H9 (cell line): ENCODE data around the gene NAXD. TPM values are rescaled to one million over a fixed set of nuclear protein-coding genes. Genes with fewer than 3 reads are reported as not detected.

ENCODE experiments used
- DNase-seq: peaks from one replicate; pipeline ENCODE4 v3.0.0-alpha.2; 2017
- H2AFZ ChIP-seq: one replicate; pipeline ENCODE4 v1.6.1; 2013; ENCODE audit warnings: mild to moderate bottlenecking, low read length, control low read depth, moderate library complexity
- H2AK5ac ChIP-seq: 2 replicates; pipeline ENCODE4 v1.6.1; 2013; ENCODE audit warnings: low read length, control low read depth, mixed read lengths; ENCODE audit not compliant: insufficient read length
- H2BK120ac ChIP-seq: one replicate; pipeline ENCODE4 v1.6.1; 2013; ENCODE audit warnings: low read depth, mild to moderate bottlenecking, low read length, control low read depth, inconsistent platforms; ENCODE audit not compliant: poor library complexity, severe bottlenecking
- H2BK12ac ChIP-seq: 2 replicates; pipeline ENCODE4 v1.6.1; 2013; ENCODE audit warnings: low read length, control low read depth, mixed read lengths, low read depth; ENCODE audit not compliant: insufficient read length
- H2BK15ac ChIP-seq: 2 replicates; pipeline ENCODE4 v1.6.1; 2013; ENCODE audit warnings: low read depth, low read length, control low read depth
- H2BK20ac ChIP-seq: one replicate; pipeline ENCODE4 v1.6.1; 2013; ENCODE audit warnings: low read depth, mild to moderate bottlenecking, low read length, control low read depth, inconsistent platforms; ENCODE audit not compliant: poor library complexity, severe bottlenecking
- H2BK5ac ChIP-seq: 2 replicates; pipeline ENCODE4 v1.6.1; 2013; ENCODE audit warnings: low read length, control low read depth, mixed read lengths; ENCODE audit not compliant: insufficient read length
- H3K14ac ChIP-seq: 2 replicates; pipeline ENCODE4 v1.6.1; 2013; ENCODE audit warnings: low read length, control low read depth; ENCODE audit not compliant: insufficient read depth
- H3K18ac ChIP-seq: 2 replicates; pipeline ENCODE4 v1.6.1; 2013; ENCODE audit warnings: low read depth, mild to moderate bottlenecking, mixed read lengths, low read length, control low read depth; ENCODE audit not compliant: insufficient read length
- H3K23ac ChIP-seq: 2 replicates; pipeline ENCODE4 v1.6.1; 2013; ENCODE audit warnings: low read length, control low read depth, mixed read lengths, low read depth; ENCODE audit not compliant: insufficient read length
- H3K23me2 ChIP-seq: 2 replicates; pipeline ENCODE4 v1.6.1; 2013; ENCODE audit warnings: low read depth, mild to moderate bottlenecking, mixed read lengths, low read length, control low read depth; ENCODE audit not compliant: insufficient read length, poor library complexity, severe bottlenecking
- H3K27ac ChIP-seq: 2 replicates; pipeline ENCODE4 v1.5.1; 2013; ENCODE audit warnings: low read length, control low read depth, mixed read lengths, low read depth; ENCODE audit not compliant: insufficient read length
- H3K27me3 ChIP-seq: 2 replicates; pipeline ENCODE4 v1.6.1; 2013; ENCODE audit warnings: low read length, control low read depth, inconsistent platforms; ENCODE audit not compliant: insufficient read depth
- H3K4ac ChIP-seq: 2 replicates; pipeline ENCODE4 v1.6.1; 2013; ENCODE audit warnings: low read depth, mild to moderate bottlenecking, control low read depth, inconsistent platforms, low read length, moderate library complexity
- H3K4me1 ChIP-seq: 2 replicates; pipeline ENCODE4 v1.6.1; 2013; ENCODE audit warnings: low read length, control low read depth, inconsistent platforms; ENCODE audit not compliant: insufficient read depth
- H3K4me2 ChIP-seq: 2 replicates; pipeline ENCODE4 v1.6.1; 2013; ENCODE audit warnings: low read length, control low read depth, mixed read lengths; ENCODE audit not compliant: insufficient read length, insufficient read depth
- H3K56ac ChIP-seq: 2 replicates; pipeline ENCODE4 v1.6.1; 2013; ENCODE audit warnings: low read depth, mild to moderate bottlenecking, mixed read lengths, low read length, control low read depth; ENCODE audit not compliant: insufficient read length
- H3K79me1 ChIP-seq: 2 replicates; pipeline ENCODE4 v1.6.1; 2013; ENCODE audit warnings: low read depth, mild to moderate bottlenecking, moderate library complexity, low read length, control low read depth, inconsistent platforms; ENCODE audit not compliant: insufficient read depth, poor library complexity, severe bottlenecking
- H3K79me2 ChIP-seq: 2 replicates; pipeline ENCODE4 v1.6.1; 2013; ENCODE audit warnings: low read length, control low read depth, inconsistent platforms; ENCODE audit not compliant: insufficient read depth
- H3K9ac ChIP-seq: 2 replicates; pipeline ENCODE4 v1.6.1; 2013; ENCODE audit warnings: low read length, control low read depth, mixed read lengths; ENCODE audit not compliant: insufficient read length; ENCODE audit errors: extremely low read depth
- H3K9me3 ChIP-seq: one replicate; pipeline ENCODE4 v1.6.1; 2013; ENCODE audit warnings: low read depth, low read length, inconsistent platforms; ENCODE audit not compliant: control insufficient read depth
- H3T11ph ChIP-seq: one replicate; pipeline ENCODE4 v1.6.1; 2013; ENCODE audit warnings: mild to moderate bottlenecking, low read length, control low read depth, inconsistent platforms
- H4K20me1 ChIP-seq: one replicate; pipeline ENCODE4 v1.6.1; 2013; ENCODE audit not compliant: control insufficient read depth, insufficient read length, insufficient read depth
- H4K5ac ChIP-seq: 2 replicates; pipeline ENCODE4 v1.6.1; 2013; ENCODE audit warnings: low read depth, mild to moderate bottlenecking, mixed read lengths, low read length, control low read depth; ENCODE audit not compliant: insufficient read length
- H4K8ac ChIP-seq: replicated peaks from 2 replicates; pipeline ENCODE4 v1.6.1; 2013; ENCODE audit warnings: low read length, control low read depth, mixed read lengths, low read depth; ENCODE audit not compliant: insufficient read length
- H4K91ac ChIP-seq: 2 replicates; pipeline ENCODE4 v1.6.1; 2013; ENCODE audit warnings: low read depth, mild to moderate bottlenecking, moderate library complexity, mixed read lengths, low read length, control low read depth; ENCODE audit not compliant: insufficient read length
- H3K27ac Mint-ChIP-seq, 3 experiments: 2 replicates in 2 of 3; 3 replicates in 1 of 3; pipeline ENCODE4 v1.8.0; 2020 to 2021; ENCODE audit warnings: mixed read lengths in 3 of 3, mild to moderate bottlenecking in 1 of 3, moderate library complexity in 1 of 3
- H3K27me3 Mint-ChIP-seq: 2 replicates; pipeline ENCODE4 v1.8.0; 2021; ENCODE audit warnings: low read depth, mild to moderate bottlenecking, moderate library complexity, mixed read lengths
- H3K36me3 Mint-ChIP-seq, 3 experiments: 2 replicates in 2 of 3; 3 replicates in 1 of 3; pipeline ENCODE4 v1.8.0; 2020 to 2021; ENCODE audit warnings: low read depth in 3 of 3, mixed read lengths in 3 of 3; ENCODE audit not compliant: insufficient read depth in 1 of 3
- H3K4me1 Mint-ChIP-seq, 2 experiments: 2 replicates each; pipeline ENCODE4 v1.8.0; 2020; ENCODE audit warnings: mixed read lengths in 2 of 2
- H3K4me3 Mint-ChIP-seq, 2 experiments: 2 replicates in 1 of 2; 3 replicates in 1 of 2; pipeline ENCODE4 v1.8.0; 2020 to 2021; ENCODE audit warnings: mild to moderate bottlenecking in 2 of 2, mixed read lengths in 2 of 2, moderate library complexity in 1 of 2
- H3K9me3 Mint-ChIP-seq, 2 experiments: 2 replicates in 1 of 2; 3 replicates in 1 of 2; pipeline ENCODE4 v1.8.0; 2020; ENCODE audit warnings: mild to moderate bottlenecking in 2 of 2, mixed read lengths in 2 of 2, moderate library complexity in 1 of 2
- WGBS: extraction: QIAGEN DNeasy Blood & Tissue Kit; methylation state at CpG from one replicate; pipeline ENCODE4 v1.1.7; 2013; ENCODE audit warnings: missing lambda C conversion rate, low lambda C conversion rate, mixed read lengths; ENCODE audit not compliant: insufficient read length; ENCODE audit errors: extremely low coverage; 5-methylcytosine and 5-hydroxymethylcytosine counted together
- total RNA-seq: library from RNA; stranded (reverse); gene quantifications from 2 replicates; pipeline ENCODE4 v1.2.1, GENCODE V29; 2021
- TF ChIP-seq, protein P1 (sequence below): fragments of 200-600 bp; sonication (generic); conservative IDR thresholded peaks from 3 replicates; pipeline ENCODE4 v1.8.0; 2021; ENCODE audit warnings: antibody characterized with exemption, mild to moderate bottlenecking

The NAXD gene
- total RNA-seq, 1 experiment from 2014 or later, result 25.5 TPM

DNA sequence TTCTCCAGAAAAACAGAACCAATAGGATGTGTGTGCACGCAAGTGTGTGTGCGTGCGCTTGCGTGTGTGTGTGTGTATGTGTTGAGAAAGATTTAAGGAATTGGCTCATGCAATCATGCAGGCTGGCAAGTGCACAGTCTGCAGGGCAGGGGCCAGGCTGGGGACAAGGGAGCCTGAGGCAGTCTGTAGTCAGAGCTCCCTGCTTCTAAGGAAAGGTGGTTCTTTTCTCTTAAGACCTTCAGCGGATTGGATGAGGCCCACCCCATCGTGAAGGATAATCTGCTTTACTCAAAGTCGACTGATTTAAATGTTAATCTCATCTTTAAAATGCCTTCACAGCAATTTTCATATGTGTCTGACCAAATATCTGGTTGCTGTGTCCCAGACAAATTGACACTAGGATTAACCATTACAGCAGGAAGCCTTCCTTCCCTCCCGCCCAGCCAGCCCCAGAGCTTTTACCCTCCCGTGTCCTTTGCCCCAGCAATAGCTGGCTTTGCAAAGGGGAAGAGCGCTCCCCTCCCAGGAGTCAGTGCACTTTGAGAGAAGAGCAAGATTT is 15.0 kb upstream of the NAXD start:
- no peak overlapping the region for H3K27ac ChIP-seq
- H3K4me3 Mint-ChIP-seq, result no peak overlapping the region
- H3K18ac ChIP-seq, result no peak overlapping the region
- no peak overlapping the region for H3K14ac ChIP-seq
- WGBS, result no CpG with 5 or more reads among the region's 10 CpGs
- no peak overlapping the region for H4K5ac ChIP-seq
- H3K56ac ChIP-seq, result no peak overlapping the region
- H4K91ac ChIP-seq, result no peak overlapping the region
- peaks cover 0 to 3% of the 10 kb centered on the region in 2 experiments; a peak in 3 of 5 replicates for H3K9me3 Mint-ChIP-seq
- H3K27ac Mint-ChIP-seq, result no peak overlapping the region
- H3K36me3 Mint-ChIP-seq, result no peaks in the 10 kb centered on the region
- H3K9me3 ChIP-seq, result no peaks in the 10 kb centered on the region
- no peak overlapping the region for H2BK120ac ChIP-seq
- no peak for DNase-seq
- H3K23ac ChIP-seq, result no peak overlapping the region
- no peak overlapping the region for H2AK5ac ChIP-seq
- no peak overlapping the region for H2BK5ac ChIP-seq
- no peaks in the 10 kb centered on the region for H3K4me1 ChIP-seq
- H2BK12ac ChIP-seq, result no peak overlapping the region
- H3K79me1 ChIP-seq, result no peaks in the 10 kb centered on the region
- H3K79me2 ChIP-seq, result no peaks in the 10 kb centered on the region
- no peaks in the 10 kb centered on the region for H3K27me3 ChIP-seq
- TF ChIP-seq, protein P1, sequence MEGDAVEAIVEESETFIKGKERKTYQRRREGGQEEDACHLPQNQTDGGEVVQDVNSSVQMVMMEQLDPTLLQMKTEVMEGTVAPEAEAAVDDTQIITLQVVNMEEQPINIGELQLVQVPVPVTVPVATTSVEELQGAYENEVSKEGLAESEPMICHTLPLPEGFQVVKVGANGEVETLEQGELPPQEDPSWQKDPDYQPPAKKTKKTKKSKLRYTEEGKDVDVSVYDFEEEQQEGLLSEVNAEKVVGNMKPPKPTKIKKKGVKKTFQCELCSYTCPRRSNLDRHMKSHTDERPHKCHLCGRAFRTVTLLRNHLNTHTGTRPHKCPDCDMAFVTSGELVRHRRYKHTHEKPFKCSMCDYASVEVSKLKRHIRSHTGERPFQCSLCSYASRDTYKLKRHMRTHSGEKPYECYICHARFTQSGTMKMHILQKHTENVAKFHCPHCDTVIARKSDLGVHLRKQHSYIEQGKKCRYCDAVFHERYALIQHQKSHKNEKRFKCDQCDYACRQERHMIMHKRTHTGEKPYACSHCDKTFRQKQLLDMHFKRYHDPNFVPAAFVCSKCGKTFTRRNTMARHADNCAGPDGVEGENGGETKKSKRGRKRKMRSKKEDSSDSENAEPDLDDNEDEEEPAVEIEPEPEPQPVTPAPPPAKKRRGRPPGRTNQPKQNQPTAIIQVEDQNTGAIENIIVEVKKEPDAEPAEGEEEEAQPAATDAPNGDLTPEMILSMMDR, result no peak
- H2BK15ac ChIP-seq, result no peak overlapping the region
- no peak overlapping the region for H3K4ac ChIP-seq
- no peak overlapping the region for H3K9ac ChIP-seq
- no peak overlapping the region for H4K8ac ChIP-seq
- no peak overlapping the region for H3T11ph ChIP-seq
- peaks cover 2% of the 10 kb centered on the region; the same call in 1 of the 2 replicates for H3K27me3 Mint-ChIP-seq
- H2BK20ac ChIP-seq, result no peak overlapping the region
- H3K23me2 ChIP-seq, result no peaks in the 10 kb centered on the region
- H2AFZ ChIP-seq, result no peak overlapping the region
- H3K4me1 Mint-ChIP-seq, result peaks cover 4 to 11% of the 10 kb centered on the region in 2 experiments; a peak in 3 of 4 replicates
- H4K20me1 ChIP-seq, result no peaks in the 10 kb centered on the region
- H3K4me2 ChIP-seq, result no peak overlapping the region
